ENCODE data around the gene DMKN.

Gene DMKN

DNA sequence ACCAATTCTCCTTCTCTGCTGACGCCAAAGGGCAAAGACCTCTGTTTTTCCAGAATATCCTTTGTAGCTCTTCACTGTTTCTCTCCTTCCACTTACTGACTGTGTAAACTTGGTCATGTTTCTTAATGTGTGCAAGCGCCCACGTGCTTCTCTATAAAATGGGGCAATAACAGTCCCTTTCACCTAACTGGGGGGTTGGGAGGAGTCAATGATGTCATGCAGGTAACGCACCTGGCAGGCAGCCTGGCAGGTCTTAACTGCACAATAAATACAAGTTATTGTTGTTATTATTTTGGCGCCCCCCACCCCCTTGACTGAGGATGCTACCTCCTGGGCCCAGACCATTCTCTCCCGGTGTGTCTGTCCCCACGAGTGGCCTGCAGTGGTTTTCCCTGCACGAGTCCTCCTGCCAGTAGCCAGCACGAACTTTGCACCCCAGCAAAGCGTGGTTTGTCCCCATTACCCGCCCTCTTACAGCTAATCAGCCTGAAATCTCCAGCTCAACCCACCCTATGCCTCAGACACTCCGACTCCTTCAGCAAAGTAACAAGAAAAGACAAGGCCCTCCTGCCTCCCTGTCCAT, 9.4 kb upstream of the DMKN start:
- no peak for DNase-seq

DNA sequence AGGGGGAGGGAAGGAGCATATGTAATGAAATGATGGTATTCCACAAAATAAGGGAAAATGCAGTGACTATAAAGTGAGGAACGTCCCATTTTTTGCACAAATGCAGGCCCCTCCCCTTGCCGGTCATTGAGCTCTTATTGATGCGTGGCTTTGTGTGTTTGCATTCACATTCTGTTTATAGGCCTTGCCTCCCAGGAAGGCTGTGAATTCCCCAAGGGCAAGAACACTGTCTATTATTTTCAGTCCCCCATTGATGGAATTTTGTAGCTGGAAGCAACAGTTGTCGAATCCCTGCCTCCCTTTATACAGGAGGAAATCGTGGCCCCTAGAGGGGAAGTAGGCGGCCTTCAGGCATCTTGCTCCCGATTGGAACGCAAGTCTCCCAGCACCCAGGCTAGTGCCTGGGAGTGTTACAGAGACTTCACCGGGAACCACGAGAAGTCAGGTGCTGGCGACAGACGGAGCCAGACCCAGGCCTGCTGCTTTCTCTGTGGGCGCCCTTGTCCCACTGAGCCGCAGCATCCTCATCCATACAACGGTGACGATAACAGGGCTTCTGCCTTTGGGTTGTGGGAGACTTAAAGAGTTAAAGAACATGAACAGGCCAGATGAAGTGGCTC, 7.8 kb upstream of the DMKN start:
- DNase-seq = no peak

- DNase-seq = peak; percentile 31
Measured at GRCh38 chr19:35519291-35519690, 5.8 kb upstream of the DMKN start.

GRCh38 chr19:35518313-35518712, 4.9 kb upstream of the DMKN start:
- DNase-seq = peak; percentile 96

DNA sequence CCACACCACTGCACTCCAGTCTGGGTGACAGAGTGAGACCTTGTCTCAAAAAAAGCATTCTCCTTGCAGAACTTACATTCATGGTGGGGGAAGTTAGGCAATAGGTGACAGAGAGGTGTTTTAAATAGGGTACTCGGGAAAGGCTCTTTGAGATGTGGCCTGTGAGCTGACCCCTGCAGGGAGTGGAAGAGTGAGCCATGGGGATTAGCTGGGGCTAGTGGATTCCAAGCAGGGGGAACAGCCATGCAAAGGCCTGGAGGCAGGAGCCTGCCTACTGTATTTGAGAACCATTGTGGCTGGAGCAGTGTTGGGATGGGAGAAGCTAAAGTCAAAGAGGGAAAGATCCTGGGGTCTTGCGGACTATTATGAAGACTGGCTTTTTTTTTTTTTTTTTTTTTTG, 3.9 kb upstream of the DMKN start:
- no peak for DNase-seq

- no peak for DNase-seq
Measured at GRCh38 chr19:35516310-35516709, 2.9 kb upstream of the DMKN start.

DNA sequence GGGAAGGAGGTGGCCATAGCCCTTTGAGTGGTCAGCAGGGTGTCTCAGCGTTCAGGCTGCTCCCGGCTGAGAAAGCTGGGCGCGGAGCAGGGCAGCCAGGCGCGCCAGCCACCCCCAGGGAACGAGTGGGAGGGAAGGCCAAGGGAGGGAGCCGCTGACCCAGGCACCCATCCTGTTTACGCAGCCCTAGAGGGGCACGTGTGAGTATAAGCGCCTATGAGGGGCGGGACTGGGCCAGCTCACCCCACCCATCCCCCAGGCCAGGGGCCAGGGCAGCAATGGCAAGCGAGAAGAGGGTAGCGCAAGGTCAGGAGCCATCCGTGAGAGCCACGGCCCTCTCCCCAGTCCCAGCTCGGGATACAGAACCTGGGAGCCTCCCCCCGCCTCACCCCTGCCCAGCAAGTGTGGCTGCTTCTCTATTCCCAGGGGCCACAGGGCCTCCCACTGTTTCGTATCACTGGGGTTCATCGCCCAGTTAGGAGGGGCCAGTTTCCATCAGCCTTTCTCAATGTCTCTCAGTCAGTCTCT, 897 bp upstream of the DMKN start:
- peak; percentile 31 for DNase-seq

DNA sequence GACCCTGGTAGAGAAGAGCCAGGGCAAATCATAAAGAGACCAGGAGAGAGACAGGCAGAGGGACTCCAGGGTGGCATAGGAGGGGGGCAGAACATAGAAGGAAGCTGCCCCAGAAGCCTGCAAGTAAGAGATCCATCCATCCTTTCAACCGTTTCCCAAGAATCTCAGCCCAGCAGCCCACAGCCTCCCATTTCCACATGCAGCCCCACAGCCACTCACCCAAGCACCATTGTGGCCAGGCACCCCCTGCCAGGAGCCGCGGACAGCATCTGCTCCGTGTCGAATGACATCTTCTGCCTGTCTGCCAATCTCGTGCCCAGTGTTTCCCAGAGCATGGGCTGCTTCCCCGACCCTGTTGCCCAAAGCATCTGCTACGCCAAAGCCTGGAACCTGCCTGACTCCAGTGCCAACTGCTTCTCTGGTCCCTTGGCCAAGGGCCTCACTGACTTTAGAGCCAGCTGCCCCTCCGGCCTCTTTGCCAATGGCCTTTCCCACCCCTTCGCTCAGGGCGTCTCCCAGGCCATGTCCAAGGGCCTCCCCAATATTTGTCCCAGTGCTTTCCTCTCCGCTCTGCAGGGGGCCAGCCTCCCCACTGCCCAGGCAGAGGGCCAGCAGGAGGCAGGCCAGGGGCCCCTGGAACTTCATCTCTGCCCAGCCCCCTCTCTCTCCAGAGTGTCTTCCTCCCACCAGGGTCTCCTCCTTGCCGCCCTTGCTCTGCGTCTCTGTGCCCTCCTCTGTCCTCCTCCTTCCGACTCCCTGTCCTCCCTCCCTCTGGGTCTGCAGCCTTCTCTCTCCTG, 420 bp downstream of the DMKN start:
- no peak for DNase-seq

DNA sequence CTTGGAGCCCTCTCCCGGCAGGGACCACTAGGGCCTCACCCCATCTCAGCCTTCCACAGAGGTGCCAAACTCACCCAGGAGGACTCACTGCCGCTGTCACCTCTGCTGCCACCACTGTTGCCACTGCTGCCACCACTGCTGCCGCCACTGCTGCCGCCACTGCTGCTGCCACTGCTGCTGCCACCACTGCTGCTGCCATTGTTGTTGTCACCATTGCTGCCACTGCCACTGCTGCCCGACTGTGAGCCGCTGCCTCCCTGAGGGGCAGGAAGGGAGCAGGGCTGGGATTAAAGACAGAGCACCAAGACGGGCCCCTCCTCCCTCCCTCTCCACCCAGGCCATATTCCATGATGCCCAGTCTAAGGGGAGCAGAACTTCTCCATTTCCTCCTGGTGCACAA, 2.1 kb downstream of the DMKN start:
- no peak for DNase-seq

DNA sequence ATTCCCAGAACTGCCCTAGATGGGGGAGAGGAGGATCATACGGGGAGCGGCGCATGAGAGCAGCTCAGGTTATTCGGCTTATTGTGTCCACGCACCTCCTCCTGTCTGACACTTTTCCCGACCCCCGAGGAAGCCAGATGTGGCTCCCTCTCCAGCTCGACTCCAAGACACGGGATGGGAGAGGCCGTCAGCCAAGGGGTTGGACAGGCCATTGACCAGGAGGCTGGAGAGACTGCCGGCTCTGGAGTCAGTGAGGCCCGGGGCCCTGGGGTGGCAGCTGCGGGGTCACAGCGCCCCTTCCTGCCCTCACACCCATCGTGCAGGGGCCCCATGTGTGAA, 2.9 kb downstream of the DMKN start:
- no peak for DNase-seq

DNA sequence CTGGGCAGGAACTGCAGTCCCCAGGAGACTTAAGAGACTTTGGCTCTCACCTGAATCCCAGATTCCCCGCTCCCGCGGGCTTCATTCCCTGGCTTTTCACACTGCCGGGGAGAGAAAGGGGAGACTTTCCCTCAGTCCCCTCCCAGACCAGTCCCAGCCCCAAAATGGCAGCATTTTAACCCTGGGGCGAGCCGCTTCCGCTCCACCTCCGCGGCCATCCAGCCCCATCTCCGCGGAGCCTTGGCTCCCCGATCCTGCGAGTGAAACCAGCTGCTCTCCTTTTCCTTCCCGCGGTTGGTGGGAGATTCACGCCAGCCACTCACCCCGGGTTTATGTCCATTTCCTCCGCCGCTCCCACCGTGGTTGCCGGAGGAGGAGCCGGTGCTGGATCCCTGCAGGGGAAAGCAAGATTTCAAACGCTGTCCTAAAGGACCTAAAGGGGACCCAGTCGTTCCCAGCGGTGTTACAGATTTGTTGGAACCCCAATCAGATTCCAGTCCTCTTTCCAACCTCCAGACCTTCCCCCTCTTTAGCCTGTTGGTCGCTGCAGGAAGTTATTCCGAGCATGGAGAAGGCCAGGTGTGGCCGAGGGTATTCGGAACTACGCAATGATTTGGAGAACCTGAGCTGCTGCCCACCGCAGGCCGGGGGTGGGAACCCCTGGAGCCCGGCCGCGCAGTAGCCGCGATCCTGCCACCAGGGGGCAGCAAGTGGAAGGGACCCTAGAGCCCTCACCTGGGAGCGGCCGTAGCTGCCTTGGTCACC, 3.4 kb downstream of the DMKN start:
- peak; percentile 52 for DNase-seq

DNA sequence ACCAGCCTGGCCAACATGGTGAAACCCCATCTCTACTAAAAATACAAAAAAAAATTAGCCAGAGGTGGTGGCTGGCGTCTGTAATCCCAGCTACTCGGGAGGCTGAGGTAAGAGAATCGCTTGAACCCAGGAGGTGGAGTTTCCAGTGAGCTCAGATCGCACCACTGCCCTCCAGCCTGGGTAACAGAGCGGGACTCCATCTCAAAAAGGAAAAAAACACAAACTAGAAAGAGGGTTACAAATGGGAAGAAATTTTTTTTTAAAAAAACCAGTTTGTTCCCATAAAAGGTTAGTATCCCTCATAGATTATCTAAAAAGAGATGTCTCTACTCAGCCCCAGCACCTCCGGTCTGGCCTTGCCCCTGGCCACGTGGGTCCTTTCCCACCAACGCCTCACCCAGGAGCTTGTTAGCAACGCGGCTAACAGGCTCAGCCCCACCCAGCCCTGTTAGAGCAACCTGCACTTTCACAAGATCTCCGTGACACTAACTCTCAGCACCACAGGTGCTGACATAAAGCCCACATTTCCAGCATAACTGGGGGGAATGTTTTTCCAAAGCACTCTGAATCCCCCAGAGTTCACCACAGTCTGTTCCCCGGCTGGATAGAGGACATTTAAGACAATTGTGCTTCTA, 4.3 kb downstream of the DMKN start:
- DNase-seq = no peak

DNA sequence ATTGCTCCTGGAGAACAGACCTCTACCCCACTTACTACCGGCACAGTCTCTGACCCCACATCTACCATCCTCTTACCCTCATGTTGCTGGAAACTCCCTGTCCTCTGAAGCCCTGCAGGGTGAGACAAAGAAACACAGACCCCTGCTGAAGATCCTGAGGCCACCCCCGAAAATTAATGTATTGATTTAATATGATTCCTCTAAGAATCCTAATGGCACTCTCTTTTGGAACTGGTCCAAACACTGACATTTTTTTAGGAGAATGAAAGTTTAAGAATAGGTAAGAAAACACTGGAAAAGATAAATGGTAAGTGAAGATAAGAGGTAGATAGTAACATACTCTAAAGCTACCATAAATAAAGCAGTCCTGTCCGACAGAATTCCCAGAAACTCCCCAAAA, 5.3 kb downstream of the DMKN start:
- no peak for DNase-seq

- no peak for DNase-seq
Measured at GRCh38 chr19:35507561-35507960, 5.9 kb downstream of the DMKN start.

- no peak for DNase-seq
Measured at GRCh38 chr19:35506011-35506410, 7.4 kb downstream of the DMKN start.

DNA sequence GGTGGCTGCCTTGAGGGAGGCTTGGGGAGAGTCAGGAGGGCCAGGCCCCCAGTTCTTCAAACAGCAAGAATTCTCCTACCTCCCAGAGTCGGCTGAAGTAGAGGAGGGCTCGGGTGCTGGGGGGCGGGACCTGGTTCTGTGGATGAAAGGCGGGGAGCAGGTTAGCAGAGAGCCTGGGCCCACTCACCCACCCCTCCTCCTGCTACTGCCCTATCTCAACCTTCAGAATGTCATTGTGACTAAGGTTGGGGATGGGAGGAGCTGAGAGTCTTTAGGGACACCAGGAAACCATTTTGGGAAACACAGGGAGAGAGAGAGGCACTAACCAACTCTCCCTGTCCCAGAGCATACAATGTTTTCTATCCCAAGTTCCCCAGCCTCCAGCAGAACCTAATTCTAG, 10.7 kb downstream of the DMKN start:
- DNase-seq = no peak

GRCh38 chr19:35501684-35502083, 11.8 kb downstream of the DMKN start:
- DNase-seq = peak; percentile 16

DNA sequence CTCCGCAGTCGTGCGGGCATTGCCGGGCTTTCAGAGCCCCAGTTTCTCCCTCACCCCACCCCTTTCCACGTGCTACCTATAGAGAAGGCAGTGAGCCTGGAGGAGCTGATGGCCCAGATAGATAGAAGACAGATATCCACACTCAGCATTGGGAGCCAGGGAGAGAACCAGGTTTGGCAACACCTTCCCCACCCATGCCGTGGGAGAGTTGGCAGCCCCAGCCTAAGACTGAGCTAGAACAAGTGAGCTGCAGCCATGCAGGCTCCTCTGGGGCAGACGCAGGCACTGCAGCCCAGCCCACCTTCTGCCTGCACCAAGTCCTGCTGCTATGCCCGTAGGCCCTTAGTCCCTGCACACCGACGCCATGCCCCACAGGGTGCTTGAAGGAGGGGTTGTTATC, 12.8 kb downstream of the DMKN start:
- DNase-seq = no peak

DNA sequence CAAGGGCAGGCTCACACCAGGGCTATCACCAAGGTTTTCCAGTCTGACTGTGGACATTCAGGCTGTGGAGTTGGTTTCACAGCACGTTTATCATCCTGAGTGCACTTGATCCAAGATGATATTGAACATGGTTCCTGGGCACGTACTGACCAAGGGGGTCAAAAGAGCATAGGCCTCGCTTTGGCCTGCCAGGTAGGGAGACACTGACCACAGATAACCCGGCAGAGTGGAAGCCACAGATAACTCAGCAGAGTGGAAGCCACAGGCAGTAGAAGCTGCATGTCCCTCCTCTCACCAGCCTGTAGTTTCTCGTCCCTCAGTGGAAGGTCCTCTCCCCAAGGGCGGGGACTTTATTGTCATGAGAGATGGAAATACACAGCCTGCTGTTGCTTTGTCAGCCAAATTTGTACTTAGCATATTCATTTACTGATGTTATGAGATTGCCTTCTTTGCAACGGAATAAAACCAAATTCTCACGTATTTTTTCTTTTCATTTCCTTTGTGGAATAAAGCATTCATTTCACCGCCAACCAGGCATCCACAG, 14.4 kb downstream of the DMKN start:
- DNase-seq = no peak

GRCh38 chr19:35498220-35498619, 15.2 kb downstream of the DMKN start:
- no peak for DNase-seq

DNA sequence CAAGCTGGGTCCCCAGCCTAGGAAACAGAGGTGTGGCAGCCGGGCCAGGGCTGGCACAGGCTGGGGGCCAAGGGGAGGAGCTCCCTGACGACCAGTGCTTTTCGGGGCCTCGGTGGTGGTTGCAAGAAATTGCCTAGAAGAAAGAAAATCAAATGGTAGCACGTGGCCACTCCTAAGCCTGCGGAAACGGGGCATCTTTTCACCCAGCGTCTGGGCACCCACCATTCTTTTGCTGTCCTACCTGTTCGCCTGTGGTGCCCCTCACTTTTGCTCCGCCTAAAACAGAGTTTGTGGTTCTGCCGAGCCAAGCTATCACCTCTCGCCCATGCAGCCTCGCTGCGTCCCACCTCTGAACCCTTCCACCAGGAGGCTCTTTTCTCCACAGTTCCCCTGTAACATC, 16.0 kb downstream of the DMKN start:
- no peak for DNase-seq

Data from EL (cell line).